ENCODE measurements around the gene CST7.
A peak's percentile ranks its signal among the peaks of the same experiment; 100 is the strongest.
"Not testable (repeated sequence)": the region's sequence is repeated elsewhere in the genome, so short reads cannot be mapped to it uniquely, and the experiment has no call there.

Gene CST7

GRCh38 chr20:24917797-24918578, 31.1 kb upstream of the CST7 start:
- H3K27ac ChIP-seq = no peak overlapping the region; the same call in 1 of the 2 replicates
- TF ChIP-seq, protein P1, sequence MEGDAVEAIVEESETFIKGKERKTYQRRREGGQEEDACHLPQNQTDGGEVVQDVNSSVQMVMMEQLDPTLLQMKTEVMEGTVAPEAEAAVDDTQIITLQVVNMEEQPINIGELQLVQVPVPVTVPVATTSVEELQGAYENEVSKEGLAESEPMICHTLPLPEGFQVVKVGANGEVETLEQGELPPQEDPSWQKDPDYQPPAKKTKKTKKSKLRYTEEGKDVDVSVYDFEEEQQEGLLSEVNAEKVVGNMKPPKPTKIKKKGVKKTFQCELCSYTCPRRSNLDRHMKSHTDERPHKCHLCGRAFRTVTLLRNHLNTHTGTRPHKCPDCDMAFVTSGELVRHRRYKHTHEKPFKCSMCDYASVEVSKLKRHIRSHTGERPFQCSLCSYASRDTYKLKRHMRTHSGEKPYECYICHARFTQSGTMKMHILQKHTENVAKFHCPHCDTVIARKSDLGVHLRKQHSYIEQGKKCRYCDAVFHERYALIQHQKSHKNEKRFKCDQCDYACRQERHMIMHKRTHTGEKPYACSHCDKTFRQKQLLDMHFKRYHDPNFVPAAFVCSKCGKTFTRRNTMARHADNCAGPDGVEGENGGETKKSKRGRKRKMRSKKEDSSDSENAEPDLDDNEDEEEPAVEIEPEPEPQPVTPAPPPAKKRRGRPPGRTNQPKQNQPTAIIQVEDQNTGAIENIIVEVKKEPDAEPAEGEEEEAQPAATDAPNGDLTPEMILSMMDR (conservative IDR thresholded peaks at IDR 0.05) = peak; percentile 93

- TF ChIP-seq, protein P1 (conservative IDR thresholded peaks at IDR 0.05) = peak; percentile 62
- no peak overlapping the region; the same call in 1 of the 2 replicates for H3K27ac ChIP-seq
Observed at GRCh38 chr20:24918579-24919566, 30.2 kb upstream of the CST7 start.

DNA sequence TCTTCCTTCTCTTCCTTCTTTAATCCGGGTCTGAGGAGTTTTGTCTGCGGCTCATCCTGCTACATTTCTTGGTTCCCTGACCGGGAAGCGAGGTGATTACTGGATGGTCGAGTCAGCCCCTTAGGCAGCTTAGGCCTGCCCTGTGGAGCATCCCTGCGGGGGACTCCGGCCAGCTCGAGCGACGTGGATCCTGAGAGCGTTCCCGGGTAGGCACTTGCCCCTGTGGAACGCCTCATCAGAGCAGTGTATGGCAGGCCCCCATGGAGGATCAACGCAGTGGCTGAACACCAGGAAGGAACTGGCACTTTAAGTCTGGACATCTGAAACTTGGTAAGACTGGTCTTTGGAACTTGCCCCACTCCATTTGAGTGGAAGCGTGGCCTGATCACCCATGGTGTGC, 29.4 kb upstream of the CST7 start:
- not testable (repeated sequence) for H3K27ac ChIP-seq

DNA sequence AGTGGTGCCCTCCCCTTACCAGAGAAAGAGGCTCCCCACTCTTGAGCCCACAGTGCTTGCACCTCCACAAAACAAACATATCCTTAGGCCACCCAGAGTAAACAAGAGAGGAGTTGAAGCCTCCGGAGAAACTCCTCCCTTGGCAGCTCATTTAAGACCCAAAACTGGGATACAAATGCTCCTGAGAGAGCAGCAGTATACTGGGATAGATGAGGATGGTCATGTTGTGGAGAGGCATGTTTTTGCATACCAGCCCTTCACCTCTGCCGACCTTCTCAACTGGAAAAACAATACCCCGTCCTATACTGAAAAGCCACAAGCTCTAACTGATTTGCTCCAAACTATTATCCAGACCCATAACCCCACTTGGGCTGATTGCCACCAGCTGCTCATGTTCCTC, 28.4 kb upstream of the CST7 start:
- not testable (repeated sequence) for H3K27ac ChIP-seq

DNA sequence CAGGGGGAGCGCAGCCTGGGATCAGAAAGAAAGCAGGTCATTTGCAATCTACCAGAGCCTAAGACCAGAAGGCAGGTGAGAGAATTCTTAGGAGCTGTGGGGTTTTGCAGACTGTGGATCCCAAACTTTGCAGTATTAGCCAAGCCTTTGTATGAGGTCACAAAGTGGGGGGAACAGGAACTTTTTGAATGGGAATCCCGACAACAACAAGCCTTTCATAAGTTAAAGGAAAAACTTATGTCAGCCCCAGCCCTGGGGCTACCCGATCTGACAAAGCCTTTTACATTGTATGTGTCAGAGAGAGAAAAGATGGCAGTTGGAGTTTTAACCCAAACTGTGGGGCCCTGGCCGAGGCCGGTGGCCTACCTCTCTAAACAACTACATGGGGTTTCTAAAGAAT, 19.8 kb upstream of the CST7 start:
- H3K27ac ChIP-seq = peak overlapping the region; percentile 94

GRCh38 chr20:24929867-24930723, 19.0 kb upstream of the CST7 start:
- TF ChIP-seq, protein P1 (conservative IDR thresholded peaks at IDR 0.05) = peak; percentile 40
- peak overlapping the region; percentile 94 for H3K27ac ChIP-seq

DNA sequence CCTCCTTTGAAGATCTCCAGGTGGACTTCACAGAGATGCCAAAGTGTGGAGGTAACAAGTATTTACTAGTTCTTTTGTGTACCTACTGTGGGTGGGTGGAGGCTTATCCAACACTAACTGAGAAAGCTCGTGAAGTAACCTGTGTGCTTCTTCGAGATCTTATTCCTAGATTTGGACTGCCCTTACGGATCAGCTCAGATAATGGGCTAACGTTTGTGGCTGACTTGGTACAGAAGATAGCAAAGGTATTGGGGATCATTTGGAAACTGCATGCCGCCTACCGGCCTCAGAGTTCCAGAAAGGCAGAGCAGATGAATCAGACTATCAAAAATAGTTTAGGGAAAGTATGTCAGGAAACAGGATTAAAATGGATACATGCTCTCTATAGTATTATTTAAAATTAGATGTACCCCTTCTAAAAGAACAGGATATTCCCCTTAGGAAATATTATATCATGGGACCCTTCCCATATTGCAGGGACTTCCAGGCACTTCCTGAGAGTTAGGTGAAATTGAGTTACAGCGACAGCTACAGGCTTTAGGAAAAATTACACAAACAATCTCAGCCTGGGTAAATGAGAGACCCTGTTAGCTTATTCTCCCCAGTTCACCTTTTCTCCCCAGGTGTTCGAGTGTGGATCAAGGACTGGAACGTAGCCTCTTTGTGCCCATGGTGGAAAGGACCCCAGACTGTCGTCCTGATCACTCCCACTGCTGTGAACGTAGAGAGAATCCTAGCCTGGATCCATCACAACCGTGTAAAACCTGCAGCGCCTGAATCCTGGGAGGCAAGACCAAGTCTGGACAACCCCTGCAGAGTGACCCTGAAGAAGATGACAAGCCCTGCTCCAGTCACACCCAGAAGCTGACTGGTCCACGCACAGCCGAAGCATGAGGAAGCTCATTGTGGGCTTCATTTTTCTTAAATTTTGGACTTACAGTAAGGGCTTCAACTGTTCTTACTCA, 18.1 kb upstream of the CST7 start:
- H3K27ac ChIP-seq = peak overlapping the region; percentile 94
- TF ChIP-seq, protein P1 (conservative IDR thresholded peaks at IDR 0.05) = peak; percentile 83

DNA sequence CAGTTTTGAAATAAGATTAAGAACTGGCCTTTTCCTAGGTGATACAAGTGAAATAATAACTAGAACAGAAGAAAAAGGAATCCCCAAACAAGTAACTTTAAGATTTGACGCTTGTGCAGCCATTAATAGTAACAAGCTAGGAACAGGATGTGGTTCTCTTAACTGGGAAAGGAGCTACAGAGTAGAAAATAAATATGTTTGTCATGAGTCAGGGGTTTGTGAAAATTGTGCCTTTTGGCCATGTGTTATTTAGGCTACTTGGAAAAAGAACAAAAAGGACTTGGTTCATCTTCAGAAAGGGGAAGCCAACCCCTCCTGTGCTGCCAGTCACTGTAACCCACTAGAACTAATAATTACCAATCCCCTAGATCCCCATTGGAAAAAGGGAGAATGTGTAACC, 17.2 kb upstream of the CST7 start:
- H3K27ac ChIP-seq = peak overlapping the region; percentile 94
